Stimulated activated CD4-positive, alpha-beta T cell treated with anti-CD3 and anti-CD28 coated beads, Interleukin-4, amount 100 ng/mL, for 48 hours (primary cell): ENCODE data around the gene KRTAP10-2.
"Not testable (repeated sequence)": the region's sequence is repeated elsewhere in the genome, so short reads cannot be mapped to it uniquely, and the experiment has no call there.

Experiments
- DNase-seq, 2 donors: peaks; one replicate each; pipeline ENCODE4 v3.0.0-alpha.2; 2020; ENCODE audit warnings: low read depth in 2 of 2

KRTAP10-2 gene, protein sequence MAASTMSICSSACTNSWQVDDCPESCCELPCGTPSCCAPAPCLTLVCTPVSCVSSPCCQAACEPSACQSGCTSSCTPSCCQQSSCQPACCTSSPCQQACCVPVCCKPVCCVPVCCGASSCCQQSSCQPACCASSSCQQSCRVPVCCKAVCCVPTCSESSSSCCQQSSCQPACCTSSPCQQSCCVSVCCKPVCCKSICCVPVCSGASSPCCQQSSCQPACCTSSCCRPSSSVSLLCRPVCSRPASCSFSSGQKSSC

DNA sequence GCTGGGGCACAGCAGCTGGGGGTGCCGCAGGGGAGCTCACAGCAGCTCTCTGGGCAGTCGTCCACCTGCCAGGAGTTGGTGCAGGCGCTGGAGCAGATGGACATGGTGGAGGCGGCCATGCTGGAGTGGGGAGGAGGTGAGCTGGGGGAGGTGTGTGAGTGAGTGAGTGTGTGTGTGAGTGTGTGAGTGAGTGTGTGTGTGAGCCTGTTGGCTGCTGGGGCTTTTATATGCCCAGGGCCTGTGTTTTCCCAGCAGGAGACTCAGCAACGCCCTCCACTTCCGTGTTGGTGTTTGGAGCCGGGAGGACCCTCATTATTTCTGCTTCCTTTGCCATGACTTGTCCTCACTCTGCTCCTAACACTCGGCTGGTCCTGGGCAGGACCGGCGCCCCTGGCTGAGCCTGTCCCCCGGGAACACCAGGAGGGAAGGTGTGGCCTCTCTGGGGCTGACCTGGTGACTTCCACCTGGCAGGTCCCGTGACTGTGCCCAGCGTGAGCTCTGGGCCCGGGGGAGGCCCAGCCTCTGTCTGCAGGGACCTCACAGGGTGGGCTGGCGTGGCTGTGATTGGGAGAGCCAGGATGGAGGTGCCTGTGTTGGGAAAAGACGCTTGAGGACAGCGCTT is at the start of gene KRTAP10-2:
Gene KRTAP10-2, minus strand, starts transcription at position 166 of the 622 bp plus-strand sequence. Its CDS starts 47 bp downstream, at position 119.
- no peak for DNase-seq

DNA sequence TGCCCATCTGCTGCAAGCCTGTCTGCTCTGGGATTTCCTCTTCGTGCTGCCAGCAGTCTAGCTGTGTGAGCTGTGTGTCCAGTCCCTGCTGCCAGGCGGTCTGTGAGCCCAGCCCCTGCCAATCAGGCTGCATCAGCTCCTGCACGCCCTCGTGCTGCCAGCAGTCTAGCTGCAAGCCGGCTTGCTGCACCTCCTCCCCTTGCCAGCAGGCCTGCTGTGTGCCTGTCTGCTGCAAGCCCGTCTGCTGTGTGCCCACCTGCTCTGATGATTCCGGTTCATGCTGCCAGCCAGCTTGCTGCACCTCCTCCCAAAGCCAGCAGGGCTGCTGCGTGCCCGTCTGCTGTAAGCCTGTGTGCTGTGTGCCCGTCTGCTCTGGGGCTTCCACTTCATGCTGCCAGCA is 49.8 kb upstream of the KRTAP10-2 start:
- not testable (repeated sequence) for DNase-seq

DNA sequence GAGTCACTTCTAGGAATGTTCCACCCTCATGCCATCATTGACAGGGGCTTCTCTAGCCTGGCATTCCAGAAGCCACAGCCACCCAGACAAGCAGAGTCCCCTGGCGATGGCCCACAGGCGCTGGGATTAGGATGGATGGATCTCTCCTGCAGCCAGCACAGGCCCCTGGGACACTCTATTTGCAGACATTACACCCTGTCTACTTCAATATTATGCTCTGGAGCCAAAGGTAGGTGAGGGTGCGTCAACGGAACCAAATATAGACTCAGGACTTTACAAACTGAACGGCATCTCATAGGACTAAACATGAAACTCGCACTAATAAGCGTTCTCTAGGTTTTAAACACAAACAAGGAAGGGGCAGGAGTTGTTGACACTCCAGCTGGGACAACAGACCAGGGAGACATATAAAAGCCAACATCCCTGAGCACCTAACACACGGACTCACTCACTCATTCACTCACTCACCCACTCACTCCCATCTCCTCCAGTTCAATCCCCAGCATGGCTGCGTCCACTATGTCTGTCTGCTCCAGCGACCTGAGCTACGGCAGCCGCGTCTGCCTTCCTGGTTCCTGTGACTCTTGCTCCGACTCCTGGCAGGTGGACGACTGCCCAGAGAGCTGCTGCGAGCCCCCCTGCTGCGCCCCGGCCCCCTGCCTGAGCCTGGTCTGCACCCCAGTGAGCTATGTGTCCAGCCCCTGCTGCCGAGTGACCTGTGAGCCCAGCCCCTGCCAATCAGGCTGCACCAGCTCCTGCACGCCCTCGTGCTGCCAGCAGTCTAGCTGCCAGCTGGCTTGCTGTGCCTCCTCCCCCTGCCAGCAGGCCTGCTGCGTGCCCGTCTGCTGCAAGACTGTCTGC is 49.0 kb upstream of the KRTAP10-2 start, which contains the start of gene KRTAP10-7:
Gene KRTAP10-7, plus strand, starts transcription at position 480 of the 861 bp plus-strand sequence. Its CDS starts 25 bp downstream, at position 505.
- DNase-seq: not testable (repeated sequence)

DNA sequence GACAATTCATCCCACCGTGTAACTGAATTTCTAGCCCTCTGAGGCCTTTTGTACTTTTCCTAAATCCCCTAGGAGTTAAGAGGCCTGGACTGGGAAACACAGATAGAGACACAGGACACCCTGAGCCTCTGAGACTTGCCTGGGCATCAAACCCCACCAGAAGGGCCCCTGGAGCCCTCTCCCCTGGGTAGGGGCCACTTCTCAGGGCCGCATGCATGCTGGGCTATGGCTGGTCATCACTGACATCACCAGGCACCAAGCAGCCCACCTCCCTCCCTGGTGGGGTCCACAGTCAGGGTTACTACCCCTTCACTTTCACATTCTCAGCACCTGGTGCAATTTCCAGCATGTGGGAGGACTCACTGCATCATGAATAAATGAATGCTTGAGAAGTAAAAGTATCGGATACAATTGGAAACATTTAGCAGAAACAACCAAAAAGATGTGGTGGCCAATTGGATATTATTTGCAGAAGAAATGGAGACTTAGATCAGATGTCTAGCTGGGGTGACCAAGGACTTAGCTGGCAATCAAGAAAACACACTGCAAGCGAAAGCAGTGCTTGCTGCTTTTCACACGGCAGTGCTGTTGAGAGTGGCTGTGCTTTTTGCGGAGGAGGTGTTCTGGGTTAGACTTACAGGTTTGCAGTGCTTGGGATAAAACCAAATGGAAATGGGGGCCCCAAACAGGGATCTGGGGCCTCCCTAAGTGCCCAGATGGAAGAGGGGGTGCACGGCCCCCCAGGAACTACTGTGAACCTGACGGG is 48.1 kb upstream of the KRTAP10-2 start:
- DNase-seq: no peak

DNA sequence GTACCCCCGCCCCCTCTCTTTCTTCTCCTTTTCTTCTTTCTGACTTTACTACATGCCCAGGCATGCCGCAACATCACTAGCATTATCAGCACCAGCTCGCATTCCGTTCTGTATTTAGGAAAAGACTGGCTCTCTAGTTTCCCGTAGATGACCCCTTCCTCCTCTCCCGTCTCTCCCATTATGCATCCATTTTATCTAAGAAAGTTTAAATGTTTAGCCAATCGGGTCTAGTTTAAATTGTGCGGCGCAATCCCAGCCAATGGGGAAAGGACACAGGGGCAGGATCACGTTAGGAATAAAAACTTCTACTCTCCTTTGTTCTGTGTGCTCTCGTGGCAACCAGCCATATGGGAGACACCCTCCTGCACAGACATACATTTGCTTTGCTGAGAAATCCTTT is 46.8 kb upstream of the KRTAP10-2 start:
- DNase-seq: no peak

DNA sequence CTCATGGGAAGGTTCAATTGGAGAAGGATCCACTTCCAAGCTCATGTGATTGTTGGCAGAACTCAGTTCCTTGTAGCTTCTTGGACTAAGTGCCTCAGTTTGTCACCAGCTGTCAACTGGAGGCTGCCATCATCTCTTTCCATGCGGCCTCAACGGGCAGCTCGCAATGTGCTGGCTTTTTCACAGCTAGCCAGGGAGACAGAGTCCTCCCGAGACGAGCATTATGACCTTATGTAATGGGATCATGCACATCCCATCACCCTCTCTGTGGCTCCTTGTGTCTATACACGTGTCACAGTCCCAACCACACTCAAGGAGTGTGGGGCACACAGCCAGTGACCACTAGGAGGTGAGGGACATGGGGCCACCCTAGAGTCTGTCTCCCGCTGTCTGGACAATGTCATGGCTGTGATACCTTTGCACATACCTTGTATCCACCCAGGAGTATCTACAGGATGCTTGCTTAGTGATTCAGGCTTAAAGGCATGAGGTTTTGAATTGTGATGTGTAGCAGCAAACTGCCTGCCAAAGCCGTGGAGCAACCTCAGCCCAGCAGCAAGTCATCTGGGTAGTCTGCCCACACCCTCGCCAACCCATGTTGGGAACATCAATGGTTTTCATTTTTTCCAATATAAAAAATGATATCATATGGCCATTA is 44.9 kb upstream of the KRTAP10-2 start:
- no peak for DNase-seq

DNA sequence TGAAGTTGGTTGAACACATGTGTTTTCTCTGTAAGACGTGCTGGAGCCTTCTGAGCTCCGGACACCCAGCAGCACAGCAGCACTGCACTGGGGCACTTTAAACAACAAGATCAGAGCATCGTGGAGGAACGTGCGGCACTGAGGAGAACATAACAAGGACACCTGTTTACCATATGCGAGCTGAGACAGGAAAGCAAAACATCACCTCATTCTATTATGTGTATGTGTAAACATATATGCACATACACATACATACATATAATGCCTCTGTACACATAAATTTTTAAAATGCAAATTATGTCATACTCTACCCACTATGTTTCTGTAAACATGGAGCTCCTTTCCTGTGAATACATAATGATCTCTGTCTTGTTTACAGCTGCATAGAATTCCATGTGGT is 44.2 kb upstream of the KRTAP10-2 start:
- DNase-seq: no peak

DNA sequence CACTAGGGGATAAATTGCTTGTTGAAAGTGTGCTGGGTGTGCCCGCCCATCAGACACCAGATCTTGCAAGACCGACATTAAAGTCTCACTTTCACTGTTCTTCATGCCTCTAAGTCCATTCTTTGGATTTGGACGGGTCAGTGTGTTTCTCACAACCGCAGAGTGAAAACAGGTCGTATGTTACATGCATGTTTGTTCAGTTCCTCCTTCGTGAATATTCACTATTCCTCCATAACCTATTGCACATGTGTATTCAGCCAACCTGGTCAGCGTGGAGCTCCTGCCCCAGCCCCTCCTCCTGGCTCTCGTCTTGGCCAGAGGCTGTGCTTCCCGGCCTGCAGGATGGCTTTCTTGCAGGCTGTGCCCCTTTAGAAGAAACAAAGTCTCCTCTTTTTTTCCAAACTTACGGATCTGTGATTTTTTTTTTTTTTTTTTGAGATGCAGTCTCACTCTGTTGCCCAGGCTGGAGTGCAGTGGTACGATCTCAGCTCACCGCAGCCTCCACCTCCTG is 43.2 kb upstream of the KRTAP10-2 start:
- DNase-seq: no peak

DNA sequence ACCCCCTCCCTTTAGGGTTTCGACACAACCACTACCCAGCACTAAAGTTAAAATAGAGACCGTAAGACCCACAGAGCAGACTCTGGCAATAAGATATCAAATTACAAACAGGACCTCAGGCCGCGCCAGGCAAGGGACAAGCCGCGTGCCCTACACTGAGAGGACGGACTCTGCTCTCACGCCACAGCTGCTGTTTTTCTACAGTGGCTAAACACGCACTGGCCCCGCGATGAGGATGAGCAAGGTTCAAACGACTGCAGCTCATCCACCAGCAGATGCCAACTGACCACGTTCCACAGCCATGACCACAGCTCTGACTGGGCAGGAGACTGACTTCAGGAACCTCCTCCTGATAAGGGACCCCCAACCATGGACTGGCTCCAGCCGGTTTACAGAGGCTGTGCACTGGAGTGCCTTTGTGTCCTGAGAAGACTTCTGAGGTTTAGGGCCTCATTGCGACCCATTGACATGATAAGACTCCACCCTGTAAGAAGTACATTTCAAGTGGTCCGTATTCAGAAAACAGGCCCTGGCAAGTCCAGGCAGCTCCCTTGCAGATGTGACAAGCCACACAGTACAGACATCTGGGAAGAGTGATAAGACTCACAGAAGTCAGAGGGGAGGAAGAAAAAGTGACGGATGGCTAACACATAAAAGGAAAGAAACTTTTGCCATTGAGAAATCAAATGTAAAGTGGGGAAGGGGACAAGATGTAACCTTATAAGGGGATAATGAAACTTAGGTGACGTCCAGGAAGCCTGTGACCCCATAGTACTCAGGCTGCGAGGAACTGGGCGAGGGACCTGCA is 42.5 kb upstream of the KRTAP10-2 start:
- no peak for DNase-seq

DNA sequence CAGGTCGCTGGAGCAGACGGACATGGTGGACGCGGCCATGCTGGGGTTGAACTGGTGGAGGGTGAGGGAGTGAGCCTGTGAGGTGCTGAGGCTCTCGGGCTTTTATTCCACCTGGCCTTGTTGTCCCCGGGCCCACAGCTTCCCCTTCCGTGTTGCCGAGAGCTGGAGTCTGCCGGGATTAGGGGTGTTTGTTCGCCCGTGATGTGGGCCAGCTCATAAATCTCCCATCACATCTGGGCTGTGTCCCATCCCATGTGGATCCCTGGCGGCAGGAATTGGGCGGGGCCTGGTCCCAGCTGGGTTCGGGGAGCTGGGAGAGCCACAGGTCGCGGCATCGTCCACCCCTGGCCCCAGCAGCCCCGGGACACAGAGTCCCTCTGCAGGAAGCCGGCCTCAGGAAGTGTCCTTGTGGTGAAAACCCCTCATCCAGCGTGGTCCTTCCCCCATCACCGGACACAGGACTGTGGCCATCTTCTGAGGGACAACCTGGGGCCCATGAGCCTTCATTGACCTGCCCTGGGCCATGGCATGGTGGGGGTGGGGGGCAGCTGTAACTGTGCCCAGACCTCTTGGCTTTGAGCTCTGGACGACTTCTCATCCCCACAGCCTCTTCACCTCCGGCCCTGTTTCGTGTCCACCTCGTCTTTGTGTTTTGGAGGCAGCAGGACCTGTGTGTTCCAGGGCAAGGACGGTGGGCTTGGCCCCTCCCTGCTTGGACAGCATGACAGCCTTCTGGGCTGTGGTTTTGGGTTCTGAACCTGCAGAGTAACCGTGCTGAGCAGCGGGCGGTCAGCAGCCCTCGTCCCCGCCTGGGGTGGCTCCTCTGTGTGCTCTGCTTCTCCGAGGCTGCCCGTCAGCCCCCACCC is 41.4 kb upstream of the KRTAP10-2 start, which contains the start of gene KRTAP10-6:
Gene KRTAP10-6, minus strand, starts transcription at position 60 of the 866 bp plus-strand sequence. Its CDS starts 21 bp downstream, at position 39.
- no peak for DNase-seq

DNA sequence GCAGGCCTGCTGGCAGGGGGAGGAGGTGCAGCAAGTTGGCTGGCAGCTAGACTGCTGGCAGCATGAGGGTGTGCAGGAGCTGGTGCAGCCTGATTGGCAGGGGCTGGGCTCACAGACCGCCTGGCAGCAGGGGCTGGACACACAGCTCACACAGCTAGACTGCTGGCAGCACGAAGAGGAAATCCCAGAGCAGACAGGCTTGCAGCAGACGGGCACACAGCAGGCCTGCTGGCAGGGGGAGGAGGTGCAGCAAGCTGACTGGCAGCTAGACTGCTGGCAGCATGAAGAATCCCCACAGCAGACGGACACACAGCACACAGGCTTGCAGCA is 40.5 kb upstream of the KRTAP10-2 start:
- not testable (repeated sequence) for DNase-seq

DNA sequence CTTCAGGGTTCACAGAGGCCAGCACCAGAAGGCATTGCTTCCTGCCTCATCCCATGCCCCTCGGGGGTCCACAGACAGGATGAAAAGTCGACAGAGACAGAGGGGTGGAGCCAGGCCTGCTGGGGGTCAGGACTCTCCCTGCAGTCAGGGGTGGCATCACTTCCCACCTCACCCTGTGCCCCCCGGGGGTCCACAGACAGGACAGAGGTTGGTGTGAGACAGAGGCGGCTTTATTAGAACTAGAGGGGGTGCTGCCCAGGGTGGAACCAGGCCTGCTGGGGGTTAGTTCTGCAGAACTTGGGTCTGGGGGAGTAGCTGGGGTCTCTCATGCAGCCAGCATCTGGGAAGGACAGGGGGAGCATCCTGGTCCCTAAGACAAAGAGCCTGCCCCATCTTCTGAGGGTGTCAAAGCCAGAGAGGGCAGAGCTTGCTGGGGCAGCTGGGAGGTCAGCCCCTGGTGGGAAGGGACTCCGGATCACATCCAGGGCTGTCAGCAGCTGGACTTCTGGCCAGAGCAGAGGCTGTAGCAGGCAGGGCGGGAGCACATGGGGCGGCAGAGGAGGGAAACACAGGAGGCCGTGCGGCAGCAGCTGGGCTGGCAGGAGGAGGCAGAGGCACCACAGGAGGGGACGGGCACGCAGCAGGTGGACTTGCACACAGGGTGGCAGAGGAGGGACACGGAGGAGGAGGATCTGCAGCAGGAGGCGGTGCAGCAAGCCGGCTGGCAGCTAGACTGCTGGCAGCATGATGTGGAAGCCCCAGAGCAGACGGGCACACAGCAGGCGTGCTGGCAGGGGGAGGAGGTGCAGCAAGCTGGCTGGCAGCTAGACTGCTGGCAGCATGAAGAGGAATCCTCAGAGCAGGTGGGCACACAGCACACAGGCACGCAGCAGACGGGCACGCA is 39.8 kb upstream of the KRTAP10-2 start:
- not testable (repeated sequence) for DNase-seq

DNA sequence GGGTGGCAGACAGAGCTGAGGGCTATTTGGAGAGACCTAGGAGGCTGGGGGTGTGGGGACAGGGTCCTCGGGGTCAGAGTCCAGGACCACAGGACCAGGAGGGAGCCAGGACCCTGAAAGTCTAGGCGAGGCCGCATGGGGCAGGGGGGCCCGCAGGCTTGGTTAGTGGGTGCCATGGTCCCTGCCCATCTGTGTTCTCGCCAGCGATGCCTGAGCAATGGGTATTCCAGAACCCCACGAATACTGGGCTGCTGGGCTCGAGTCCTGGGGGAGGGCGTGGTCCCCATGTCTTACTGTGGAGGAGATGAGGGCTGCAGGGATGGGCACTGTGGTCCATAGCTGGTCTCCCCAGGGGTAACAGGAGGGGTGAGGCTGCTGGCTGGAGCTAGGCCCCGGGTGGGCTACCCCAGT is 39.0 kb upstream of the KRTAP10-2 start:
- DNase-seq: no peak

DNA sequence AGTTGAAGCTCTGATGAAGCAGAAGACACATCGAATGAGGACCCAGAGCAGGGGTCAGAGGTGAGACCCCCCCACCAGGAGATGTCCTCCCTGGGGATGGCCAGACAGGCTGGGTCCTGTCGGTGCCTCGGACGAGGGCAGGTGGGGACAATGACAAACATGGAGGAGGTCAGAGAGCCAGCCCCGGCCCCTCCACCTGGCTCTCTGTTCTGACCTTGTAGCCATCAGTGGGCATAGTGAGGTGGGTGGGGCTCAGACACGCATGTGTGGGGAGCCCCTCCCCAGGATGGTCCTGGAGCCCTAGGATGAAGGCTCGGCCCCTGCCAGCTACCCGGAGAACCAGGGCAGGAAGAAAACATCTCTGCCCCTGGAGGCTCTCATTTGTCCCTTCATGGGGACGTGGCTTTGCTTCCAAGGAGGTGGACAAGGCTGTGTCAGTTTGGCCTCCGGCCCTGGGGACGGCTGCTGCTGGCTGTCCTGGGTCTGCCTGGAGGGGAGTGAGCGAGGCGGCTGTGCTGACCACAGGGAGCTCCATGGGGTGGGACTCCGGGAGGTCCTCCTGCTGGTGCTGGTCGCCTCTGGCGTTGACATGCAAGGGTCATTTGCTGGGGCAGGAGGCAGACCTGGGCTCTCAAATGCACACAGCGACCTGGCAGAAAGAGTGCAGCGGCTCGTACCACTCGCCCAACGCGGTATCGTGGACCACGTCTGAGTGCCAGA is 38.4 kb upstream of the KRTAP10-2 start:
- no peak for DNase-seq

DNA sequence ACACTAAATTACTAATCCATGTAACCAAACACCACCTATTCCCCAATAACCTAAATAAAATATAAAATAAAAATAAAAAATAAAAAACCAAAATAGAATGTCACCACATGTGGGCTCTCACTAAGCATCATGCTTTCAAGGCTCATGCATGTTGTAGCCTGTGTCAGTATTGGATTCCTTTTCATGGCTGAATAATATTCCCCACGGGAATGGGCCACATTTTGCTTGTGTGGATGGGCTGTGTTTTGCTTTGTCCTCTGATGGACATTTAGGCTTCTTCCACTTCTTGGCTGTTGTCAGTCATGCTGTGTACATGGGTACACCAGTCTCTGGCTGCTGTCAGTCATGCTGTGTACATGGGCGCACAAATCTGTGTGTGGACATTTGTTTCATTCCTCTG is 37.8 kb upstream of the KRTAP10-2 start:
- DNase-seq: no peak

DNA sequence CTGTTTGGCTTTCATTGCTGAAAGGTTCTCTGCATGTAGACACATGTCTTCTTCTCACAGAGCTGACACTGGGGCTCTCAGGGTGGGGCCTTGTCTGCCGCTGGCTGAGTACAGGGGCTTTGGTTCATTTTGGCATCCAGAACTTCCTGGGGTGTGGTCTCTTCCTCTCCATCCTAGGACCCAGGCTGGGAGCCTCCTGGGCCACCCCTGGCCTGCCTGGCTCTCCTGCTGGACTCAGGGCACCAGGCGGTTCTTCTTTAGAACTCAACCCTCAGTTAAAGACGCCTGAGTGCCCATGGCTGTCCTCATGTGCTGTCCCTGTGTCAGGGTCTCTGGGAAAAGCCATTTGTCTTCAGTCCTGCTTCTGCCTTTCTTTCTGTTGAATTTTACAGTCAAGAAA is 34.6 kb upstream of the KRTAP10-2 start:
- no peak for DNase-seq

DNA sequence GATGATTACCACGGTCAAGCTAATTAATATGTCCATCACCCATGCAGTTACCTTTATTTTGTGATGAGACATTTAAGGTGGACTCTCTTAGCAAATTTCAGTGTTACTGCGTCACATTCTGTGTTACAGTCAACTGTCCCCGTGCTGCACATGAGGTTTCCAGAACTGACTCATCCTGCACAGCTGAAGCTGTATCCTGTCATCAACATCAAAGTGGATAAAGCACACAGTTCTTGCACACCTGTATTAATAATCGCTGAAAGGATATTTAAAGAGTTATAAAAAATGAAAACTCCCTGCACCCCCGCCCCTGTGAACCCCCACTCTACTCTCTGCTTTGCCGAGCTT is 32.5 kb upstream of the KRTAP10-2 start:
- DNase-seq: peak in 1 of 2 donors; percentile 14
